Muscle layer of duodenum (tissue), 2 donors: ENCODE results near the gene CD164L2.

ENCODE experiments used
- H3K27ac ChIP-seq: one replicate; pipeline ENCODE4 v1.7.0; 2013; ENCODE audit warnings: mild to moderate bottlenecking, low read length
- H3K27me3 ChIP-seq: one replicate; pipeline ENCODE4 v1.7.0; 2013; ENCODE audit warnings: low read depth, mild to moderate bottlenecking, control low read depth, low read length
- H3K36me3 ChIP-seq, 2 donors: one replicate each; pipeline ENCODE4 v1.7.0; 2013; ENCODE audit warnings: low read length in 2 of 2, control low read depth in 1 of 2, mild to moderate bottlenecking in 1 of 2; ENCODE audit not compliant: insufficient read depth in 2 of 2, control insufficient read depth in 1 of 2
- H3K4me1 ChIP-seq, 2 donors: one replicate each; pipeline ENCODE4 v1.7.0; 2013; ENCODE audit warnings: low read length in 2 of 2, mild to moderate bottlenecking in 2 of 2, control low read depth in 1 of 2, moderate library complexity in 1 of 2; ENCODE audit not compliant: insufficient read depth in 2 of 2, control insufficient read depth in 1 of 2
- H3K4me3 ChIP-seq, 2 donors: one replicate each; pipeline ENCODE4 v1.7.0; 2013; ENCODE audit warnings: low read length in 2 of 2, low read depth in 1 of 2, mild to moderate bottlenecking in 1 of 2
- H3K9me3 ChIP-seq, 2 donors: one replicate each; pipeline ENCODE4 v1.7.0; 2013; ENCODE audit warnings: low read length in 2 of 2, control low read depth in 1 of 2, mild to moderate bottlenecking in 1 of 2; ENCODE audit not compliant: control insufficient read depth in 1 of 2
- donor health status: healthy.

CD164L2 gene

GRCh38 chr1:27367160-27367650 is 15.9 kb downstream of the CD164L2 start:
- Histone ChIP-seq H3K4me1 (peaks cover 16 to 24% of the 10 kb centered on the region in 2 donors), H3K4me3 (peak overlapping the region; percentile 69 to 72), H3K27ac (peak overlapping the region; percentile 96), H3K9me3 (no peaks in the 10 kb centered on the region), H3K27me3 (no peaks in the 10 kb centered on the region), H3K36me3 (peaks cover 3 to 20% of the 10 kb centered on the region in 2 donors)

- H3K4me1 ChIP-seq: peaks cover 16 to 24% of the 10 kb centered on the region in 2 donors
Observed at GRCh38 chr1:27366411-27367159, 16.5 kb downstream of the CD164L2 start, which contains the start of gene MAP3K6. MAP3K6 (minus strand) TSS chr1:27366961; CDS start chr1:27366597, 364 bp downstream.

GRCh38 chr1:27366113-27366410 is 17.1 kb downstream of the CD164L2 start:
- Histone ChIP-seq H3K4me1 (peaks cover 16 to 24% of the 10 kb centered on the region in 2 donors), H3K36me3 (peaks cover 15 to 32% of the 10 kb centered on the region in 2 donors), H3K27me3 (no peaks in the 10 kb centered on the region), H3K4me3 (peak overlapping the region; percentile 56 to 72), H3K9me3 (no peaks in the 10 kb centered on the region), H3K27ac (peak overlapping the region; percentile 76)

More at GRCh38 chr1:27366411-27367159, 16.5 kb downstream of the CD164L2 start, which contains the start of gene MAP3K6:
- peak within 1 kb of the TSS; percentile 96 for H3K27ac ChIP-seq
- peak within 1 kb of the TSS; percentile 69 to 72 for H3K4me3 ChIP-seq
- no peaks in the 10 kb centered on the region for H3K27me3 ChIP-seq
- H3K9me3 ChIP-seq: no peaks in the 10 kb centered on the region
- peaks cover 10 to 27% of the 10 kb centered on the region in 2 donors for H3K36me3 ChIP-seq

- Histone ChIP-seq H3K27ac (peak overlapping the region; percentile 76), H3K4me3 (peak overlapping the region; percentile 66 to 72), H3K36me3 (peaks cover 17 to 37% of the 10 kb centered on the region in 2 donors), H3K9me3 (no peaks in the 10 kb centered on the region), H3K27me3 (no peaks in the 10 kb centered on the region), H3K4me1 (peaks cover 16 to 29% of the 10 kb centered on the region in 2 donors)
Observed at GRCh38 chr1:27365372-27366112, 17.6 kb downstream of the CD164L2 start.

GRCh38 chr1:27364696-27365371 is 18.3 kb downstream of the CD164L2 start:
- H3K27ac ChIP-seq: peak overlapping the region; percentile 76
- no peaks in the 10 kb centered on the region for H3K27me3 ChIP-seq
- H3K9me3 ChIP-seq: no peaks in the 10 kb centered on the region
- H3K4me1 ChIP-seq: peaks cover 16 to 29% of the 10 kb centered on the region in 2 donors
- peak overlapping the region; percentile 66 to 72 for H3K4me3 ChIP-seq
- peaks cover 17 to 37% of the 10 kb centered on the region in 2 donors for H3K36me3 ChIP-seq

GRCh38 chr1:27363766-27364695 is 19.1 kb downstream of the CD164L2 start:
- peak overlapping the region in 1 of 2 donors; percentile 72 for H3K4me3 ChIP-seq
- peaks cover 21 to 44% of the 10 kb centered on the region in 2 donors for H3K36me3 ChIP-seq
- peaks cover 16 to 29% of the 10 kb centered on the region in 2 donors for H3K4me1 ChIP-seq
- no peak overlapping the region for H3K27ac ChIP-seq
- no peaks in the 10 kb centered on the region for H3K27me3 ChIP-seq
- H3K9me3 ChIP-seq: no peaks in the 10 kb centered on the region

GRCh38 chr1:27361553-27361952 is 21.6 kb downstream of the CD164L2 start:
- Histone ChIP-seq H3K9me3 (no peaks in the 10 kb centered on the region), H3K36me3 (peaks cover 21 to 67% of the 10 kb centered on the region in 2 donors), H3K27me3 (no peaks in the 10 kb centered on the region), H3K4me1 (peaks cover 8 to 29% of the 10 kb centered on the region in 2 donors), H3K27ac (no peak overlapping the region), H3K4me3 (no peak overlapping the region)

- H3K4me3 ChIP-seq: no peak overlapping the region
- no peak overlapping the region for H3K27ac ChIP-seq
- H3K4me1 ChIP-seq: peaks cover 8 to 29% of the 10 kb centered on the region in 2 donors
- H3K9me3 ChIP-seq: no peaks in the 10 kb centered on the region
- H3K36me3 ChIP-seq: peaks cover 24 to 72% of the 10 kb centered on the region in 2 donors
- no peaks in the 10 kb centered on the region for H3K27me3 ChIP-seq
Observed at GRCh38 chr1:27361044-27361402, 22.1 kb downstream of the CD164L2 start.

- peaks cover 8 to 29% of the 10 kb centered on the region in 2 donors for H3K4me1 ChIP-seq
- peak overlapping the region in 1 of 2 donors; percentile 52 for H3K4me3 ChIP-seq
- H3K9me3 ChIP-seq: no peaks in the 10 kb centered on the region
- no peak overlapping the region for H3K27ac ChIP-seq
- H3K36me3 ChIP-seq: peaks cover 30 to 78% of the 10 kb centered on the region in 2 donors
- H3K27me3 ChIP-seq: no peaks in the 10 kb centered on the region
Observed at GRCh38 chr1:27360159-27361043, 22.7 kb downstream of the CD164L2 start.

- Histone ChIP-seq H3K27me3 (no peaks in the 10 kb centered on the region), H3K4me1 (peaks cover 3 to 24% of the 10 kb centered on the region in 2 donors), H3K36me3 (peaks cover 33 to 80% of the 10 kb centered on the region in 2 donors), H3K27ac (no peak overlapping the region), H3K9me3 (no peaks in the 10 kb centered on the region), H3K4me3 (no peak overlapping the region)
Observed at GRCh38 chr1:27359822-27360158, 23.3 kb downstream of the CD164L2 start.
